ENCODE results near the gene C12orf54. TPM values are rescaled to one million over a fixed set of nuclear protein-coding genes. Genes with fewer than 3 reads are reported as not detected.
"Not testable (repeated sequence)": the region's sequence is repeated elsewhere in the genome, so short reads cannot be mapped to it uniquely, and the experiment has no call there.

The C12orf54 gene
- total RNA-seq (2021) = not detected in 2 replicates
- long read RNA-seq = 0 reads

- Histone ChIP-seq H4K5ac (ENCODE audit: insufficient read length, low read depth, low read length) (no peak within 1 kb of the TSS), H3K23me2 (ENCODE audit: insufficient read length, low read depth, low read length, poor library complexity, severe bottlenecking) (no peaks in the 10 kb centered on the region), H2AK5ac (ENCODE audit: insufficient read length, low read length) (no peak within 1 kb of the TSS), H3K9me3 (ENCODE audit: control insufficient read depth, low read depth, low read length) (no peaks in the 10 kb centered on the region), H3K79me1 (ENCODE audit: insufficient read depth, low read depth, low read length, poor library complexity, severe bottlenecking) (no peaks in the 10 kb centered on the region), H3K4me1 (ENCODE audit: insufficient read depth, low read length) (no peaks in the 10 kb centered on the region), H4K8ac (replicated peaks; ENCODE audit: insufficient read length, low read depth, low read length) (no peak within 1 kb of the TSS), H2BK120ac (ENCODE audit: low read depth, low read length, poor library complexity, severe bottlenecking) (no peak within 1 kb of the TSS), H3K23ac (ENCODE audit: insufficient read length, low read depth, low read length) (no peak within 1 kb of the TSS), H3K14ac (ENCODE audit: insufficient read depth, low read length) (no peak within 1 kb of the TSS), H2BK5ac (ENCODE audit: insufficient read length, low read length) (no peak within 1 kb of the TSS), H3K9ac (ENCODE audit: extremely low read depth, insufficient read length, low read length) (no peak within 1 kb of the TSS), H4K20me1 (ENCODE audit: control insufficient read depth, insufficient read depth, insufficient read length) (no peaks in the 10 kb centered on the region), H3T11ph (ENCODE audit: low read length) (no peak within 1 kb of the TSS), H3K27me3 (ENCODE audit: insufficient read depth, low read length) (no peaks in the 10 kb centered on the region), H4K91ac (ENCODE audit: insufficient read length, low read depth, low read length) (no peak within 1 kb of the TSS), H2BK15ac (ENCODE audit: low read depth, low read length) (no peak within 1 kb of the TSS), H2BK12ac (ENCODE audit: insufficient read length, low read depth, low read length) (no peak within 1 kb of the TSS), H3K4me2 (ENCODE audit: insufficient read depth, insufficient read length, low read length) (no peak within 1 kb of the TSS), H3K18ac (ENCODE audit: insufficient read length, low read depth, low read length) (no peak within 1 kb of the TSS), H3K27ac (ENCODE audit: insufficient read length, low read depth, low read length) (no peak within 1 kb of the TSS), H3K4ac (ENCODE audit: low read depth, low read length) (no peak within 1 kb of the TSS), H2BK20ac (ENCODE audit: low read depth, low read length, poor library complexity, severe bottlenecking) (no peak within 1 kb of the TSS), H3K79me2 (ENCODE audit: insufficient read depth, low read length) (no peaks in the 10 kb centered on the region), H3K56ac (ENCODE audit: insufficient read length, low read depth, low read length) (no peak within 1 kb of the TSS), H2AFZ (ENCODE audit: low read length) (no peak within 1 kb of the TSS)
- H3K4me1 Mint-ChIP-seq = no peaks in the 10 kb centered on the region
- no peak within 1 kb of the TSS; a peak in 1 of 7 replicates for H3K27ac Mint-ChIP-seq
- no peaks in the 10 kb centered on the region; a peak in 1 of 7 replicates for H3K36me3 Mint-ChIP-seq (ENCODE audit: insufficient read depth in 1 of 3, low read depth in 3 of 3)
- no peak for DNase-seq
- no peak for TF ChIP-seq CTCF (conservative IDR thresholded peaks at IDR 0.05)
- no peak within 1 kb of the TSS for H3K4me3 Mint-ChIP-seq
- H3K9me3 Mint-ChIP-seq = peaks cover 16 to 79% of the 10 kb centered on the region in 2 experiments
- peaks cover 28% of the 10 kb centered on the region for H3K27me3 Mint-ChIP-seq (ENCODE audit: low read depth)
- no CpG with 5 or more reads among the region's 2 CpGs for WGBS (ENCODE audit: extremely low coverage, insufficient read length, low lambda C conversion rate)
Measured at GRCh38 chr12:48482198-48482597, at the start of gene C12orf54. TSS of gene C12orf54 (plus strand) at chr12:48482498. CDS start at chr12:48483297, 799 bp downstream.

- H3K36me3 Mint-ChIP-seq (ENCODE audit: insufficient read depth in 1 of 3, low read depth in 3 of 3); H3K4me3 Mint-ChIP-seq; H3K9ac ChIP-seq (ENCODE audit: extremely low read depth, insufficient read length, low read length); H3K79me1 ChIP-seq (ENCODE audit: insufficient read depth, low read depth, low read length, poor library complexity, severe bottlenecking); H3K9me3 ChIP-seq (ENCODE audit: control insufficient read depth, low read depth, low read length); H3K23me2 ChIP-seq (ENCODE audit: insufficient read length, low read depth, low read length, poor library complexity, severe bottlenecking); H2BK20ac ChIP-seq (ENCODE audit: low read depth, low read length, poor library complexity, severe bottlenecking); H3K56ac ChIP-seq (ENCODE audit: insufficient read length, low read depth, low read length); H3T11ph ChIP-seq (ENCODE audit: low read length); H2BK120ac ChIP-seq (ENCODE audit: low read depth, low read length, poor library complexity, severe bottlenecking); H3K27ac Mint-ChIP-seq; DNase-seq; H3K27me3 ChIP-seq (ENCODE audit: insufficient read depth, low read length); H2BK12ac ChIP-seq (ENCODE audit: insufficient read length, low read depth, low read length); H4K8ac ChIP-seq (replicated peaks; ENCODE audit: insufficient read length, low read depth, low read length); H3K4ac ChIP-seq (ENCODE audit: low read depth, low read length); H3K14ac ChIP-seq (ENCODE audit: insufficient read depth, low read length); H2AK5ac ChIP-seq (ENCODE audit: insufficient read length, low read length); H4K91ac ChIP-seq (ENCODE audit: insufficient read length, low read depth, low read length); H3K79me2 ChIP-seq (ENCODE audit: insufficient read depth, low read length); H4K5ac ChIP-seq (ENCODE audit: insufficient read length, low read depth, low read length); H3K4me1 ChIP-seq (ENCODE audit: insufficient read depth, low read length); H2BK15ac ChIP-seq (ENCODE audit: low read depth, low read length); H2BK5ac ChIP-seq (ENCODE audit: insufficient read length, low read length); H3K4me1 Mint-ChIP-seq; H2AFZ ChIP-seq (ENCODE audit: low read length); H3K18ac ChIP-seq (ENCODE audit: insufficient read length, low read depth, low read length); H4K20me1 ChIP-seq (ENCODE audit: control insufficient read depth, insufficient read depth, insufficient read length); H3K4me2 ChIP-seq (ENCODE audit: insufficient read depth, insufficient read length, low read length); H3K27ac ChIP-seq (ENCODE audit: insufficient read length, low read depth, low read length); H3K23ac ChIP-seq (ENCODE audit: insufficient read length, low read depth, low read length): not testable (repeated sequence)
- Mint-ChIP-seq H3K9me3 (peaks cover 59 to 80% of the 10 kb centered on the region in 2 experiments), H3K27me3 (ENCODE audit: low read depth) (peaks cover 25% of the 10 kb centered on the region)
- no CpG with 5 or more reads among the region's 10 CpGs for WGBS (ENCODE audit: extremely low coverage, insufficient read length, low lambda C conversion rate)
Measured at GRCh38 chr12:48434016-48434415, 48.3 kb upstream of the C12orf54 start.
